ENCODE data around the gene LASP1NB.
A peak's percentile ranks its signal among the peaks of the same experiment; 100 is the strongest.
"Not testable (repeated sequence)": the region's sequence is repeated elsewhere in the genome, so short reads cannot be mapped to it uniquely, and the experiment has no call there.

LASP1NB gene

DNA sequence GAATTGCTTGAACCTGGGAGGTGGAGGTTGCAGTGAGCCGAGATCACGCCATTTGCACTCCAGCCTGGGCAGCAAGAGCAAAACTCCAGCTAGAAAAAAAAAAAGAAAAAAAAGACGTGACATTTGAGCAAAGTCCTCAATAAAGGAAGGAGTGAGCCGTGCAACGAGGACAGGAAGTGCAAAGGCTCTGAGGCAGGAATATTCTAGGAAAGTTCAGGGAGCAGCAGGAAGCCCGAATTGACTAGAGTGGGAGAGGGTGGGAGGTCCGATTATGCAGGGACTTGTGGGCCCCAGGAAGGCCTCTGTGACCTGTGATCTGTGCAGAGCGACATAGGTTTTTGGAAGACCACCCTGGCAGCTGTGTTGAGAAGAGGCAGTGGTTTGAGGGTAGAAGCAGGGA, 8.6 kb upstream of the LASP1NB start:
- DNase-seq (ENCODE audit: low read depth in 2 of 2), result no peak

DNA sequence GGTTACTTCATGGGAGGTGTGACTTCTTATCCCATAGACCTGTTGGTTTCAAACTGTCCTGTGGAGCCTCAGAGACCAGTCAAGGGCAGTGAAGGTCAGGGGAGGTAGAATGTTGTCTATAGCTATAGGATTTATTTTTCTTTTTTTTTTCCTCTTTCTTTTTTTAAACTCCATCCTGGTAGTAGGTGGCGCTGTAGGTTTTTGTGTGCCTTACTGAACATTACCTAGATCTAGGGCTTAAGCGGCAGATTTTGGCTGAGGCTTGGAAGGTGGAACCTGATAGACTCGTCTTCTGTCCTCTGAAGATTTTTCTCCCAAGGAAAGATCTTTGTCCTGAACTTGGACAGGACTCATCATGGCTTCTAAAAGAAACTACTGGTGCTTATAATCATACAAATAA, 8.2 kb upstream of the LASP1NB start:
- DNase-seq (ENCODE audit: low read depth in 2 of 2), result no peak

DNA sequence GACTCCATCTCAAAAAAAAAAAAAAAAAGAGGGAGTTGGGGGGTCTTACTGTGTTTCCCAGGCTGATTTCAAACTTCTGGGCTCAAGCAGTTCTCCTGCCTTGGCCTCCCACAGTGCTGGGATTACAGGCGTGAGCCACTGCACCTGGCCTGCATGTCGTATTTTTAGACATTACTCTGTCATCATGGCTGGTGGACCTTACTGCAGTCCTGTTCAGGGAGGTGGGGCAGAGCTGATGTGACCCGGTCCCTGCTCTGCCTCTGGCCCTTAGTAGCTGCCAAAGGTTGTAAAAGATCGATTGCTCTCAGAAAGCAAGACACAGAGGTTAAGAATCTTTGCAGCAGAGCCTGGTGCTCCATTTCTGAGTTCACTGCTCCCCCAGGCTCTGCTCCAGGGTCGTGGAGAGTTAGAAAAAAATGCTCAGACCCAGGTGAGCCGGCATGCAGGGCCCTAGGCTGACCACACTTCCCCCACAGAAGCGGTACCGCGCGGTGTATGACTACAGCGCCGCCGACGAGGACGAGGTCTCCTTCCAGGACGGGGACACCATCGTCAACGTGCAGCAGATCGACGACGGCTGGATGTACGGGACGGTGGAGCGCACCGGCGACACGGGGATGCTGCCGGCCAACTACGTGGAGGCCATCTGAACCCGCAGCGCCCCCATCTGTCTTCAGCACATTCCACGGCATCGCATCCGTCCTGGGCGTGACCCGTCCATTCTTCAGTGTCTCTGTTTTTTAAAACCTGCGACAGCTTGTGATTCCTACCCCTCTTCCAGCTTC, 7.1 kb upstream of the LASP1NB start:
- DNase-seq (ENCODE audit: low read depth in 2 of 2), result no peak

DNA sequence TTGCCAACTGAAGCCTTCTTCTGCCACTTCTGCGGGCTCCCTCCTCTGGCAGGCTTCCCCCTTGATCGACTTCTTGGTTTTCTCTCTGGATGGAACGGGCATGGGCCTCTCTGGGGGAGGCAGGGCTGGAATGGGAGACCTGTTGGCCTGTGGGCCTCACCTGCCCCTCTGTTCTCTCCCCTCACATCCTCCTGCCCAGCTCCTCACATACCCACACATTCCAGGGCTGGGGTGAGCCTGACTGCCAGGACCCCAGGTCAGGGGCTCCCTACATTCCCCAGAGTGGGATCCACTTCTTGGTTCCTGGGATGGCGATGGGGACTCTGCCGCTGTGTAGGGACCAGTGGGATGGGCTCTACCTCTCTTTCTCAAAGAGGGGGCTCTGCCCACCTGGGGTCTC, 6.5 kb upstream of the LASP1NB start:
- DNase-seq (ENCODE audit: low read depth in 2 of 2), result no peak

DNA sequence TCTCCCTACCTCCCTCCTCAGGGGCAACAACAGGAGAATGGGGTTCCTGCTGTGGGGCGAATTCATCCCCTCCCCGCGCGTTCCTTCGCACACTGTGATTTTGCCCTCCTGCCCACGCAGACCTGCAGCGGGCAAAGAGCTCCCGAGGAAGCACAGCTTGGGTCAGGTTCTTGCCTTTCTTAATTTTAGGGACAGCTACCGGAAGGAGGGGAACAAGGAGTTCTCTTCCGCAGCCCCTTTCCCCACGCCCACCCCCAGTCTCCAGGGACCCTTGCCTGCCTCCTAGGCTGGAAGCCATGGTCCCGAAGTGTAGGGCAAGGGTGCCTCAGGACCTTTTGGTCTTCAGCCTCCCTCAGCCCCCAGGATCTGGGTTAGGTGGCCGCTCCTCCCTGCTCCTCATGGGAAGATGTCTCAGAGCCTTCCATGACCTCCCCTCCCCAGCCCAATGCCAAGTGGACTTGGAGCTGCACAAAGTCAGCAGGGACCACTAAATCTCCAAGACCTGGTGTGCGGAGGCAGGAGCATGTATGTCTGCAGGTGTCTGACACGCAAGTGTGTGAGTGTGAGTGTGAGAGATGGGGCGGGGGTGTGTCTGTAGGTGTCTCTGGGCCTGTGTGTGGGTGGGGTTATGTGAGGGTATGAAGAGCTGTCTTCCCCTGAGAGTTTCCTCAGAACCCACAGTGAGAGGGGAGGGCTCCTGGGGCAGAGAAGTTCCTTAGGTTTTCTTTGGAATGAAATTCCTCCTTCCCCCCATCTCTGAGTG, 5.9 kb upstream of the LASP1NB start:
- DNase-seq (ENCODE audit: low read depth in 2 of 2), result no peak

DNA sequence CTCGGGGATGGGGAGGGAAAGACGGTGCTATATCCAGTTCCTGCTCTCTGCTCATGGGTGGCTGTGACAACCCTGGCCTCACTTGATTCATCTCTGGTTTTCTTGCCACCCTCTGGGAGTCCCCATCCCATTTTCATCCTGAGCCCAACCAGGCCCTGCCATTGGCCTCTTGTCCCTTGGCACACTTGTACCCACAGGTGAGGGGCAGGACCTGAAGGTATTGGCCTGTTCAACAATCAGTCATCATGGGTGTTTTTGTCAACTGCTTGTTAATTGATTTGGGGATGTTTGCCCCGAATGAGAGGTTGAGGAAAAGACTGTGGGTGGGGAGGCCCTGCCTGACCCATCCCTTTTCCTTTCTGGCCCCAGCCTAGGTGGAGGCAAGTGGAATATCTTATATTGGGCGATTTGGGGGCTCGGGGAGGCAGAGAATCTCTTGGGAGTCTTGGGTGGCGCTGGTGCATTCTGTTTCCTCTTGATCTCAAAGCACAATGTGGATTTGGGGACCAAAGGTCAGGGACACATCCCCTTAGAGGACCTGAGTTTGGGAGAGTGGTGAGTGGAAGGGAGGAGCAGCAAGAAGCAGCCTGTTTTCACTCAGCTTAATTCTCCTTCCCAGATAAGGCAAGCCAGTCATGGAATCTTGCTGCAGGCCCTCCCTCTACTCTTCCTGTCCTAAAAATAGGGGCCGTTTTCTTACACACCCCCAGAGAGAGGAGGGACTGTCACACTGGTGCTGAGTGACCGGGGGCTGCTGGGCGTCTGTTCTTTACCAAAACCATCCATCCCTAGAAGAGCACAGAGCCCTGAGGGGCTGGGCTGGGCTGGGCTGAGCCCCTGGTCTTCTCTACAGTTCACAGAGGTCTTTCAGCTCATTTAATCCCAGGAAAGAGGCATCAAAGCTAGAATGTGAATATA, 4.8 kb upstream of the LASP1NB start:
- no peak for DNase-seq (ENCODE audit: low read depth in 2 of 2)

DNA sequence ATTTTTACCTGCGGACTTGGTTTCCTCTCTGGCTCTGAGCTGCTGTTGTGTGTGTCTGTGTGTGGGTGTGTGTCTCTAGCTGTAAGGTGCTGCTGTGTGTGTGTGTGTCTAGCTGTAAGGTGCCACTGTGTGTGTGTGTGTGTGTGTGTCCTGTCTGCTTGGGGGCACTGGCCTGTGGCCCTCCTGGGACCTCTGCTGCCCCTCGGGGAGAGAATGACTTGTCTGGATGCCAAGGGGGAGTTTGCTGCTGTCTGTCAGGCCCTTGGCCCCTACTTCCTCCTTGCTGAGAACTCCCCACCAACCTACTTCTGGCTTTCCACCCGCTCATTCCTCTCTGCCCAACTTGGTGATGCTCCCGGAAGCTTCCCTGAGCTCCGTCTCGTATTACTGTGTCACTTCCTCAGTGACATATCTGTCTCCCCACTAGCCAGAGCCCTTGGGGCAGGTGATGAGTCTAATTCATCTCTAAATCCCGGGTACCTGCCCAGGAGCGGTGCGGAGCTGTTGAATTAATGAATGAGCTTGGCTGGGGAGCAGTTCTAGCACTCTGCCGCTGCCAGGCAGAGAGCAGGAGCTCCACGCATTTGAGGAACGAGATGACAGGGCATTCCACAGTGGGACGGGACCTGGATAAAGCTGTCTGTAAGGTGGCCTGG, 3.5 kb upstream of the LASP1NB start:
- DNase-seq (ENCODE audit: low read depth in 2 of 2), result no peak

DNA sequence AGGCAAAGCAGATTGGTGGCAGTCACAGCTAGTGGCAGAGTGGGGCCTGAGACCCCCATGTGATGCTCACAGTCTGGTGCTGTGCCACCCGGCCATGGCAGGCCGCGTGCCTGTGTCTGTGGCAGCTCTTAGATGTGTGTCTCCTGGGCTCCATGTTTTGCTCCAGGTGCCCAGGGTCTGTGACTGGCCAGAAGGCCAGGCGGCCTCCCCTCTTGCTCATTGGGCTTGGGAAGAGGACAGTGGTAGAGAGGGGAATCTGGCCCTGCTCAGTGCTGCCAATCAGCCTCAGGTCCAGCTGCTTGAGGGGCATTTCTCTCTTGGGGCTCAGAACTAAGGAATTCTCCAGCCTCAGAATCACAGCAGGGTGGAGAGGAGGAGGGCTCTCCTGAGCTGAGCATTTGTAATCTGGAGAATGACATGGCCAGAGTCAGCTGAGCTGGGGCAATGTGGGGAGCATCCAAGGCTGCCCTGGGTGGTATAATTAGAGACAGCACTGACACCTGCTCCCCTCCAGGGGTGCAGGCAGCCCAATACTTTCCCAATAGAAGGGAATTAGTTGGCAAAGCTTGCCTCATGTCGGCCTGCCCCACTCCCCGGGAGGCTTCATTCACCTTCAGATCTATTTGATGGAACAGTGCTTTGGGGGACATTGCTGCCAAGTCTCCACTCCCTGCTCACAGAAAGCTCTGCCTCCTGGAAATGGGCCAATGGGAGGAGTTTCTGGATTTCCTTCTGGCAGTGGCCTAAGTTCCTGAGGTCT, 2.7 kb upstream of the LASP1NB start:
- peak; percentile 41 to 69 for DNase-seq (ENCODE audit: low read depth in 2 of 2)

DNA sequence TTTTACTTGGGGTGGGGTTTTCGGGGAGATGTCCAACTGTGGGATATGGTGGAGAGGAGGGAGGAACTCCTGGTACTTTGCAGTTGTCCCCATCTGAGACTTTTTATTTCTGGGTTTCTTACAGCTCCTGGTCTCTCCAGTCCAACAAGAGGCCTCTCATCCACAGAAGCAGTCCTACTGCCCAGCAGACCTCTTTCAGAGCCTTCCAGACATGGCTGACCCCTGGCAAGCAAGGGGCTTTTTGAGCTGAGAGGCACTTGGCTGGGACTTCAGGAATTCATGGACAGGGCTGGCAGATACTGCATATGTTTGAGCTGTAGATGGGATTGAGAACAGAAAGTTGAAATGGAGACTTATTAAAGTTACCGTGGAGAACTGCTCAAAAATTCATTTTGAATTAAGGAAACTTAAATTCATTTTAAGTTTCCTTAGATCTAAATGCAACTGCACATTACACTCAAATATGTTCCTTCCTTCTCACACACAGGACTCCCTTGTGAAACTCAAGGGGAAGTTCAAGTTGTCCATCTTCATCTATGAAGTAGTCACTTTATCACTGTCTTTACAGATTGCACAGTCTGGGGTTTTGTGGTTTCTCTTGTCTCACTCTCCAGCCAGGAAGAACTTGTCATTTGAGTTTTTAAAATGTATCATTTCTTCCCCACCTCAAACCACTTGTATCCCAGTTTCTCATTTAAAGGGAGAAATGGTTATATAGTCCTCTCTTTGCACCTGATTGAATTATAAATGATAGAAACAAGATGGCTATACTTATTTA, 1.1 kb downstream of the LASP1NB start:
- DNase-seq (ENCODE audit: low read depth in 2 of 2), result no peak

DNA sequence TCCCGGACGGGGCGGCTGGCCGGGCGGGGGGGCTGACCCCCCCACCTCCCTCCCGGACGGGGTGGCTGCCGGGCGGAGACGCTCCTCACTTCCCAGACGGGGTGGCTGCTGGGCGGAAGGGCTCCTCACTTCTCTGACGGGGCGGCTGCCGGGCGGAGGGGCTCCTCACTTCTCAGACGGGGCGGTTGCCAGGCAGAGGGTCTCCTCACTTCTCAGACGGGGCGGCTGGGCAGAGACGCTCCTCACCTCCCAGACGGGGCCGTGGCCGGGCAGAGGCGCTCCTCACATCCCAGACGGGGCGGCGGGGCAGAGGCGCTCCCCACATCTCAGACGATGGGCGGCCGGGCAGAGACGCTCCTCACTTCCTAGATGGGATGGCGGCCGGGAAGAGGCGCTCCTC, 5.4 kb downstream of the LASP1NB start:
- not testable (repeated sequence) for DNase-seq (ENCODE audit: low read depth in 2 of 2)

DNA sequence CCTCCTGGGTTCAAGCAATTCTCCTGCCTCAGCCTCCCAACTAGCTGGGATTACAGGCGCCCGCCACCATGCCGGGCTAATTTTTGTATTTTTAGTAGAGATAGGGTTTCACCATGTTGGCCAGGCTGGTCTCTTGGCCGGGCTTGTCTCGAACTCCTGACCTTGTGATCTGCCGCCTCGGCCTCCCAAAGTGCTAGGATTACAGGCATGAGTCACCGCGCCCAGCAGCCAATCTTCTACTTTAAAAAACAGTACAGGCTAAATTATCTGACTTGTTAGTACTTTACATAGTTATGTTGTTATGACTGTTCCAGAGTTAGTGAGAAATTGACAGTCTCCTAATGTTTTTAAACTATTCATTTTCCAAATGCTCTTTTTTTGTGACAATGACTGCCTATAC, 8.5 kb downstream of the LASP1NB start:
- DNase-seq (ENCODE audit: low read depth in 2 of 2), result not testable (repeated sequence)

DNA sequence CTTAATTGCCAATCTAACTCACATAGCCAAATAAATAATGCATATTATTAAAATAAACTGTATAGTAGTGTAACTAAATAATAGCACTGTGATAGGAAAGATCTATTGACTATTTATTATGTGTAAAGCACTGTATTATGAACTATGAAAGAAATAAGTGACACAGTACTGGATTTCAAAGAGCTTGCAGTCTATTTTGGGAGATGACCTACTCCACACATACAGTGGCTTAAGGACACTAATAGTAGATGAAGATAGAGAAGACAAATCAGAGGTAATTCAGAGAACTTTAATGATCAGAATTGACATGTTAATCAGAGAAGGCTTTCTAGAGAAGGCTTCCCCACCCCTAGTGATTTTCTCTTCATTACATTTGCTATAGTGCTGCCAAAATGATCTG, 14.6 kb downstream of the LASP1NB start:
- no peak for DNase-seq (ENCODE audit: low read depth in 2 of 2)

DNA sequence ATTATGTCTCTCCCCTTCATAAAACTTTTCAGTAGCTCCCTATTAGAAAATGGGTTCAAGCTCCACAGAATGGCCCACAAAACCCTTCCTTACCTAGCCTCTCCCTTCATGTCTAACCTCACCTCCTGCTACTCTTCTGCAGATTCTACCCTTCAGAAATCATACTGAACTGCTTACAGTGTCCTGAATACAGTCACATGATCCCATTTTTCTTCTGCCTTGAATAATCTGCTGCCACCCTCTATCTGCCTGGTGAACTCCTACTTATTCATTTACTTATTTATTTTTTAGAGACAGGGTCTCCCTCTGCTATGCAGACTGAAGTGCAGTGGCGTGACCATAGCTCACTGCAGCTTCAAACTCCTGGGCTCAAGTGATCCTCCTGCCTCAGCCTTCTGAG, 15.0 kb downstream of the LASP1NB start:
- DNase-seq (ENCODE audit: low read depth in 2 of 2), result no peak

DNA sequence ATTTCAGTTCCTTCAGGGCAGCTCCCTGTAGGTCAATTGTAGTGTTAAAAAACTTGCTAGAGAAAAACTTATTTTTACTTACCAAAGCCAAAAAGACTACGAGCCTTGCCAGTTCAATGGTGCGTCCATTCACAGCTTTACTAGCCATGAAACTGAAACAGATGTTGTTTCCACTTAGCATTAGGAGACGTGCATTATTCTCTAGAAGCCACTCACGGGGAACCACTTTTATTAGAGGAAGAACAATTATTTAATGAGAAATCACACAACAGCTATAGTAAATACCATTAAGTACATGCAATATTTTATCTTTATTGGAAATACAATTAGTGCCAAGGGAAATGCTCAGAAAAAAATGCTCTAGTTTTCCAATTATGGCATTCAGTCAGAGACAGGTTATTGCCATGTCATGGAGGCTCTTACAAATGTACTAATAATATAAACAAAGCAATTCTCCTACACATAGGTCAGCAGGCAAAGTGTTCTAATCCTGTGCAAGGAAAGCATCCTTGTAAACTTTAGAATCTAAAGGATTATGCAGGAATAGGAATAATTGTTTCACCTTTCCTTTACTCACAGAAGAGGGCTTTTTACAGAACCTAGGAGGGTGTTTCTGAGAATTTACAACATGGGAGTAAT, 17.4 kb downstream of the LASP1NB start:
- no peak for DNase-seq (ENCODE audit: low read depth in 2 of 2)

DNA sequence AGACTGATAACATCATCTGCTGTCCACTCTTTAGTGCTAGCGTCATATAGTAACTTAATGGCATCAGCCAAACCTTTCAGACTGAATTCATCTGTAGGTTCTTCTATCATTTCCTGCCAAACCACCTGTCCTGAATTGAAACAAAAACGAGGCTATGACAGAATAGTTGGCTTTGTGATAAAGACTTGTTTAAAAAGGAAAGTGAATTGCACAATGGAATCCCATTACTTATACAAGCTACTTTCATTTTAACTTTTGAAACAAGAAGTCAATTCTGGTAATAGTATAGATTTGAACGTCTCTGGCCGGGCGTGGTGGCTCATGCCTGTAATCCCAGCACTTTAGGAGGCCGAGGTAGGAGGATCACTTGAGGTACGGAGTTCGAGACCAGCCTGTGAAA, 18.2 kb downstream of the LASP1NB start:
- peak in 1 of 2 donors; percentile 52 for DNase-seq (ENCODE audit: low read depth in 2 of 2)

DNA sequence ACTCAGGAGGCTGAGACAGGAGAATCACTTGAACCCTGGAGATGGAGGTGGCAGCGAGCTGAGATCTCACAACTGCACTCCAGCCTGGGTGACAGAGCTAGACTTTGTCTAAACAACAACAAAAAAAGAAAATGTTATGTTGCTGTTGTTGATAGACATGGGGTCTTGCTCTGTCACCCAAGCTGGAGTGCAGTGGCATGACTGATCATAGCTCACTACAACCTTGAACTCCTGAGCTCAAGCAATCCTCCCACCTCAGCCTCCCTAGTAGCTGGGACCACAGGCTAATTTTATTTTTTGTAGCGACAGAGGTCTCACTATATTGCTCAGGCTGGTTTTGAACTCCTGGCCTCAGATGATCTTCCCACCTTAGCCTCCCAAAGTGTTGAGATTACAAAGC, 21.8 kb downstream of the LASP1NB start:
- DNase-seq (ENCODE audit: low read depth in 2 of 2), result no peak

DNA sequence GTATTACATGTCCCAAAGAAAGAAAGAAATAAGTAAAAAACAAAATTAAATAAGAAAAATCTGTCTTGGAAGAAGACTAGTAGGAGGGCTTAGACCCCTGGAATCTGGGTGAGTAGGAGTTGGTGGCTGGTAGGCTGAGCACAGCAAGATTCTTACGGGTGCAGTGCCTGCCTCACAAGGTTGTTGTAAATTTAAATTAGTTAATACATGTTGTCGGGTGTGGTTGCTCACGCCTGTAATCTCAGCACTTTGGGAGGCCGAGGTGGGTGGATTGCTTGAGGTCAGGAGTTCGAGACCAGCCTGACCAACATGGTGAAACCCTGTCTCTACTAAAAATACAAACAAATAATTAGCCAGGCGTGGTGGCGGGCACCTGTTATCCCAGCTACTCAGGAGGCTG, 28.4 kb downstream of the LASP1NB start:
- not testable (repeated sequence) for DNase-seq (ENCODE audit: low read depth in 2 of 2)

DNA sequence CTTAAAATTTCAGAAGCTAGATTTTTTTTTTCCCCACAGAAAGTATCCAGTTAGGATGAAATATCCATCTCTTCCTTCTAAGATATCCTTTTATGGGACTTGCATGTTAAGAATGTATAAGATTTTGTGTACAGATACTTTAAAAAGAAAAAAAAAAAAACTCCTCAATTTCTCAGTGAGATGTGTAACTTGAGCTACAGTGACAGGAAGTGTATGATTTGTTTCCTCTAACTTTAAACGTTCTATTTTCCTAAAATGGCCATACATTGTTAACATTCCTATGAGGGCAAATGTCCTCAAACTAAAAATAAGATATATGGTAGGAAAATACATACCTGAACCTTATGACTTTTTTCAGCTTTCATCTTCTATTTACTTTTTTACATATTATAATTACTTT, 32.9 kb downstream of the LASP1NB start:
- DNase-seq (ENCODE audit: low read depth in 2 of 2), result peak; percentile 11 to 12

DNA sequence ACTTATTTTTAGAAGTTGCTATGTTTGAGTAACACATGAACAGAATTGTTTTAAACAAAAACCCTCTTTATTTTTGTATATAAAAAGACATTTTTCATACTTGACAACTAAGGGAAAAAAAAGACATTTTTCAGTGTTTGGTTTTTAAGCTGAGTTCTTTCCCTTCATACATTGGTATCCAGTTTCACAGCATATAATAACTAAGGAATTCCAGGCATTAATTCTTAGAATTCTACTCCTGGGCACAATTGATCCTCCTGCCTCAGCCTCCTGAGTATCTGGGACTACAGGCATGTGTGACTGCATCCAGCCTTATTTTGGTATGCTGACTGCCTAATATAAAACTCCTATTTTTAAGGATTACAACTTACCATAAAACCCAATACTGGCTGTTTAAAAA, 33.3 kb downstream of the LASP1NB start:
- DNase-seq (ENCODE audit: low read depth in 2 of 2), result no peak
